Body of pancreas (tissue), 4 donors: ENCODE data around the gene GNB1L. TPM values are rescaled to one million over a fixed set of nuclear protein-coding genes. Genes with fewer than 3 reads are reported as not detected.

Source experiments
- ATAC-seq: fragments of 150-250 bp; one replicate; pipeline ENCODE4 v1.9.1; 2016
- DNase-seq, 4 donors: peaks; one replicate each; pipeline ENCODE4 v3.0.0-alpha.2; 2019
- H3K27ac ChIP-seq, 4 donors: fragments of 200-600 bp; sonication (generic); 1 replicate in 3 of 4; 2 replicates in 1 of 4; pipeline versions ENCODE4 v1.5.1 to v1.6.1; 2016 to 2019; ENCODE audit warnings: mild to moderate bottlenecking in 1 of 4, mixed read lengths in 1 of 4, moderate library complexity in 1 of 4
- H3K27me3 ChIP-seq, 2 donors: fragments of 200-600 bp; sonication (generic); one replicate each; pipeline ENCODE4 v1.6.0; 2016; ENCODE audit warnings: mild to moderate bottlenecking in 1 of 2
- H3K36me3 ChIP-seq, 2 donors: fragments of 200-600 bp; sonication (generic); replicated peaks in 1 of 2; 2 replicates each; pipeline ENCODE4 v1.5.1; 2016; ENCODE audit warnings: low read depth in 2 of 2; ENCODE audit not compliant: insufficient read depth in 1 of 2
- H3K4me1 ChIP-seq: fragments of 200-600 bp; sonication (generic); one replicate; pipeline ENCODE4 v1.6.0; 2016
- H3K4me3 ChIP-seq, 2 donors: fragments of 200-600 bp; sonication (generic); 1 replicate in 1 of 2; 2 replicates in 1 of 2; pipeline ENCODE4 v1.5.1; 2016 to 2019
- H3K9me3 ChIP-seq, 3 donors: fragments of 200-600 bp; sonication (generic); 1 replicate in 2 of 3; 2 replicates in 1 of 3; pipeline ENCODE4 v1.5.1; 2016
- POLR2A ChIP-seq, 3 donors: fragments of 450-650 bp; IDR thresholded peaks; one replicate each; pipeline ENCODE4 v1.6.1; 2016; ENCODE audit warnings: antibody characterized with exemption in 3 of 3, mild to moderate bottlenecking in 2 of 3
- WGBS, 2 donors: methylation state at CpG; one replicate each; pipeline ENCODE4 v1.1.5; 2017; 5-methylcytosine and 5-hydroxymethylcytosine counted together
- intact Hi-C: fragments of 100-400 bp; cut with DNase I; formaldehyde crosslinking; loops from one replicate; pipeline ENCODE4 v1.15.1; 2023
- total RNA-seq, 2 donors: library from RNA; depleted of rRNA; stranded (reverse); fragments of >200 nt; gene quantifications; one replicate each; pipeline ENCODE4 v1.1.0, GENCODE V29; 2016
- TF ChIP-seq, protein P1 (sequence below), 7 experiments: fragments of 450-650 bp in 4 of 7; fragments of 200-600 bp in 3 of 7; sonication (generic) in 3 of 7; IDR thresholded peaks; one replicate each; pipeline ENCODE4 v1.5.1; 2016 to 2019; ENCODE audit warnings: antibody characterized with exemption in 7 of 7

The GNB1L gene
- total RNA-seq, 2 donors from 2014 or later: 1.3 to 3.3 TPM

DNA sequence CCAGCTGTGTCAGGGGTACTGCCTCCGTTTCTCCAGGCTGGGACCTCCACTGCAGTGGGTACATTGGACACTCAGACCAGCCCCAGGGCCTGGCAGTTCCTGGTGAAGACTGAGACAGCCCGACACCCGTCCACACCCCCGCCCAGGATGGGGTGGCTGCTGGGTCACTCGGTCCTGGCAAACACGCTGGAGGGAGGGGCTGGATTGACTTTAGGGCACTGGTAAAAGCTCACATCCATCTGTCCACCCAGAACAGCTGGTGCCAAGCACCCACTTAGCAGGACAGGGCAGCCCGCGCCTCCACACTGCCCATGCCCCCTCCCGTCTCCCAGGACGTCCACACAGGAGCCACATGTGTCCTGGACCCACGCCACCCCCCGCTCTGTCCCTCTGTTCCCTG lies 104.8 kb downstream of the GNB1L start:
- ATAC-seq (no peak), DNase-seq (no peak)
- Histone ChIP-seq H3K4me1 (no peaks in the 10 kb centered on the region), H3K9me3 (no peaks in the 10 kb centered on the region), H3K4me3 (no peak overlapping the region), H3K27ac (no peak overlapping the region), H3K27me3 (peaks cover 0 to 4% of the 10 kb centered on the region in 2 donors), H3K36me3 (no peaks in the 10 kb centered on the region)
- intact Hi-C loops: no loop called here
- WGBS, 2 donors: 74 to 84% methylated on average over 4 to 12 of the region's 12 CpGs
- TF ChIP-seq, protein P1, sequence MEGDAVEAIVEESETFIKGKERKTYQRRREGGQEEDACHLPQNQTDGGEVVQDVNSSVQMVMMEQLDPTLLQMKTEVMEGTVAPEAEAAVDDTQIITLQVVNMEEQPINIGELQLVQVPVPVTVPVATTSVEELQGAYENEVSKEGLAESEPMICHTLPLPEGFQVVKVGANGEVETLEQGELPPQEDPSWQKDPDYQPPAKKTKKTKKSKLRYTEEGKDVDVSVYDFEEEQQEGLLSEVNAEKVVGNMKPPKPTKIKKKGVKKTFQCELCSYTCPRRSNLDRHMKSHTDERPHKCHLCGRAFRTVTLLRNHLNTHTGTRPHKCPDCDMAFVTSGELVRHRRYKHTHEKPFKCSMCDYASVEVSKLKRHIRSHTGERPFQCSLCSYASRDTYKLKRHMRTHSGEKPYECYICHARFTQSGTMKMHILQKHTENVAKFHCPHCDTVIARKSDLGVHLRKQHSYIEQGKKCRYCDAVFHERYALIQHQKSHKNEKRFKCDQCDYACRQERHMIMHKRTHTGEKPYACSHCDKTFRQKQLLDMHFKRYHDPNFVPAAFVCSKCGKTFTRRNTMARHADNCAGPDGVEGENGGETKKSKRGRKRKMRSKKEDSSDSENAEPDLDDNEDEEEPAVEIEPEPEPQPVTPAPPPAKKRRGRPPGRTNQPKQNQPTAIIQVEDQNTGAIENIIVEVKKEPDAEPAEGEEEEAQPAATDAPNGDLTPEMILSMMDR (IDR thresholded peaks at IDR 0.05): no peak
- TF ChIP-seq POLR2A (IDR thresholded peaks at IDR 0.05): no peak

- intact Hi-C loops: no loop called here
- H3K4me1 ChIP-seq: no peaks in the 10 kb centered on the region
- no peaks in the 10 kb centered on the region for H3K9me3 ChIP-seq
- DNase-seq (no peak), ATAC-seq (no peak)
- 49 to 70% methylated on average over 4 to 15 of the region's 15 CpGs for WGBS, 2 donors
- H3K27ac ChIP-seq: no peak overlapping the region
- no peak overlapping the region for H3K4me3 ChIP-seq
- no peaks in the 10 kb centered on the region for H3K27me3 ChIP-seq
- TF ChIP-seq POLR2A (IDR thresholded peaks at IDR 0.05): no peak
- TF ChIP-seq, protein P1 (IDR thresholded peaks at IDR 0.05): no peak
- no peaks in the 10 kb centered on the region for H3K36me3 ChIP-seq
These were observed 105.5 kb downstream of the GNB1L start for GRCh38 chr22:19748991-19749664.

GRCh38 chr22:19748139-19748538 lies 106.5 kb downstream of the GNB1L start:
- H3K36me3 ChIP-seq: no peaks in the 10 kb centered on the region
- intact Hi-C loops: no loop called here
- no peaks in the 10 kb centered on the region for H3K27me3 ChIP-seq
- ATAC-seq (no peak), DNase-seq (no peak)
- no peak overlapping the region for H3K4me3 ChIP-seq
- TF ChIP-seq, protein P1 (IDR thresholded peaks at IDR 0.05): no peak
- no peak for TF ChIP-seq POLR2A (IDR thresholded peaks at IDR 0.05)
- no peak overlapping the region for H3K27ac ChIP-seq
- no peaks in the 10 kb centered on the region for H3K4me1 ChIP-seq
- H3K9me3 ChIP-seq: no peaks in the 10 kb centered on the region
- WGBS, 2 donors: 45 to 68% methylated on average over 3 to 4 of the region's 4 CpGs

GRCh38 chr22:19747551-19747950 lies 107.1 kb downstream of the GNB1L start:
- DNase-seq (no peak), ATAC-seq (no peak)
- Histone ChIP-seq H3K4me3 (no peak overlapping the region), H3K27ac (no peak overlapping the region), H3K27me3 (no peaks in the 10 kb centered on the region), H3K9me3 (no peaks in the 10 kb centered on the region), H3K4me1 (no peaks in the 10 kb centered on the region), H3K36me3 (no peaks in the 10 kb centered on the region)
- 70% methylated on average over 11 of the region's 12 CpGs; no CpG with 5 or more reads in 1 of the 2 donors for WGBS, 2 donors
- intact Hi-C loops: no loop called here
- TF ChIP-seq POLR2A (IDR thresholded peaks at IDR 0.05): no peak
- TF ChIP-seq, protein P1 (IDR thresholded peaks at IDR 0.05): no peak

- ATAC-seq: no peak
- Histone ChIP-seq H3K9me3 (no peaks in the 10 kb centered on the region), H3K4me3 (no peak overlapping the region), H3K27me3 (no peaks in the 10 kb centered on the region), H3K27ac (no peak overlapping the region), H3K4me1 (no peaks in the 10 kb centered on the region), H3K36me3 (no peaks in the 10 kb centered on the region)
- intact Hi-C loops: no loop called here
- DNase-seq: no peak
- TF ChIP-seq POLR2A (IDR thresholded peaks at IDR 0.05): no peak
- TF ChIP-seq, protein P1 (IDR thresholded peaks at IDR 0.05): no peak
- WGBS, 2 donors: 71% methylated on average over 11 of the region's 13 CpGs; no CpG with 5 or more reads in 1 of the 2 donors
These were observed 107.9 kb downstream of the GNB1L start for GRCh38 chr22:19746726-19747125.
